HepG2 (cell line): ENCODE measurements around the gene GRK3. TPM values are rescaled to one million over a fixed set of nuclear protein-coding genes. Genes with fewer than 3 reads are reported as not detected.

ENCODE experiments used
- ATAC-seq: fragments of 200-7000 bp; cut with Tn5 transposase; 3 replicates; pipeline ENCODE4 v1.9.1; 2020; ENCODE audit warnings: mild to moderate bottlenecking, moderate library complexity
- BruUV-seq: library from RNA; stranded (reverse); fragments of 400-500 nt; replicated peaks from 2 replicates; lab custom pipeline; 2021; lab: Mats Ljungman, UMichigan
- CTCF ChIA-PET: fragments of 300-600 bp; formaldehyde crosslinking; extraction: SDS; loops from one replicate; lab custom pipeline; 2021; ENCODE audit warnings: low total read pairs, inconsistent platforms, low intra/inter-chr PET ratio; lab: Yijun Ruan, JAX
- POLR2A ChIA-PET: fragments of 350-600 bp; sonication (Branson Sonifier 250); formaldehyde crosslinking; loops from one replicate; lab custom pipeline; 2020; ENCODE audit warnings: antibody characterized with exemption, inconsistent platforms; lab: Yijun Ruan, JAX
- DNase-seq: peaks from one replicate; pipeline ENCODE4 v3.0.0-alpha.2; 2015; ENCODE audit warnings: low spot score
- FAIRE-seq: peaks from 3 replicates; lab custom pipeline; 2011; peaks lifted over from hg19 to GRCh38; lab: Jason Lieb, UNC
- H2AFZ ChIP-seq: one replicate; pipeline ENCODE4 v1.6.1; 2011; ENCODE audit warnings: low read length, inconsistent platforms
- H3K27ac ChIP-seq: fragments of 300-600 bp; 3 replicates; pipeline ENCODE4 v1.8.0; 2011; ENCODE audit warnings: mixed run types, mild to moderate bottlenecking, mixed read lengths, low read length, inconsistent platforms; ENCODE audit not compliant: insufficient read depth; ENCODE audit errors: extremely low read length
- H3K27me3 ChIP-seq, 2 experiments: fragments of 200-600 bp in 1 of 2; 2 replicates in 1 of 2; 3 replicates in 1 of 2; pipeline versions ENCODE4 v1.6.0 to v1.8.0; 2011; ENCODE audit warnings: low read length in 2 of 2, mild to moderate bottlenecking in 2 of 2, moderate library complexity in 2 of 2, inconsistent platforms in 1 of 2; ENCODE audit not compliant: insufficient read depth in 2 of 2, control insufficient read depth in 1 of 2
- H3K36me3 ChIP-seq, 2 experiments: fragments of 200-600 bp in 1 of 2; replicated peaks in 1 of 2; 2 replicates in 1 of 2; 3 replicates in 1 of 2; pipeline versions ENCODE4 v1.5.1 to v1.8.0; 2011; ENCODE audit warnings: low read length in 2 of 2, inconsistent platforms in 1 of 2; ENCODE audit not compliant: insufficient read depth in 2 of 2, control insufficient read depth in 1 of 2
- H3K4me1 ChIP-seq: 2 replicates; pipeline ENCODE4 v1.5.1; 2012; ENCODE audit warnings: low read length, inconsistent platforms; ENCODE audit not compliant: insufficient read depth
- H3K4me2 ChIP-seq: 2 replicates; pipeline ENCODE4 v1.6.0; 2011; ENCODE audit warnings: low read depth, low read length, inconsistent platforms
- H3K4me3 ChIP-seq, 3 experiments: fragments of 200-600 bp in 1 of 3; sonication (generic), shearing (Covaris generic) in 1 of 3; replicated peaks in 1 of 3; 2 replicates each; pipeline ENCODE4 v1.5.1; 2011 to 2016; ENCODE audit warnings: low read length in 3 of 3, inconsistent platforms in 2 of 3, low read depth in 2 of 3, mild to moderate bottlenecking in 2 of 3, control low read depth in 1 of 3, mixed read lengths in 1 of 3; ENCODE audit not compliant: insufficient read depth in 1 of 3
- H3K79me2 ChIP-seq: one replicate; pipeline ENCODE4 v1.6.1; 2011; ENCODE audit warnings: low read length, inconsistent platforms; ENCODE audit not compliant: insufficient read depth
- H3K9ac ChIP-seq: 2 replicates; pipeline ENCODE4 v1.6.0; 2011; ENCODE audit warnings: mild to moderate bottlenecking, low read depth, low read length, inconsistent platforms; ENCODE audit not compliant: insufficient read depth
- H3K9me3 ChIP-seq: 2 replicates; pipeline ENCODE4 v1.5.1; 2012; ENCODE audit warnings: mild to moderate bottlenecking, low read length
- H4K20me1 ChIP-seq: 2 replicates; pipeline ENCODE4 v1.6.0; 2011; ENCODE audit warnings: inconsistent platforms, mild to moderate bottlenecking, low read length, moderate library complexity; ENCODE audit not compliant: insufficient read depth
- ARNTL ChIP-seq: sonication (generic); formaldehyde crosslinking; IDR thresholded peaks from 2 replicates; pipeline ENCODE4 v1.4.0; 2020; ENCODE audit warnings: mild to moderate bottlenecking, missing genetic modification reagents
- SP4 ChIP-seq: sonication (generic); formaldehyde crosslinking; IDR thresholded peaks from 2 replicates; pipeline ENCODE4 v1.8.1; 2023; ENCODE audit warnings: mild to moderate bottlenecking, missing genetic modification reagents
- ZBTB7A ChIP-seq: sonication (generic); formaldehyde crosslinking; IDR thresholded peaks from 2 replicates; pipeline ENCODE4 v1.8.0; 2022; ENCODE audit warnings: mild to moderate bottlenecking, missing genetic modification reagents
- ZKSCAN5 ChIP-seq: sonication (generic); formaldehyde crosslinking; IDR thresholded peaks from 2 replicates; pipeline ENCODE4 v1.5.1; 2020; ENCODE audit warnings: mild to moderate bottlenecking, missing genetic modification reagents
- WGBS: methylation state at CpG from one replicate; pipeline ENCODE4 v1.1.6; 2017; ENCODE audit warnings: low lambda C conversion rate; 5-methylcytosine and 5-hydroxymethylcytosine counted together
- in situ Hi-C: cut with HindIII; loops from 2 replicates; pipeline ENCODE4 v1.10.0; 2017; ENCODE audit warnings: low pct_unique_long_range_greater_than_20kb; ENCODE audit not compliant: extremely low pct_ligation_motif_present
- intact Hi-C: fragments of 100-400 bp; cut with micrococcal nuclease; formaldehyde crosslinking; loops from one replicate; pipeline ENCODE4 v1.10.0; 2022; ENCODE audit not compliant: unreplicated experiment
- polyA plus RNA-seq, 8 experiments: library from polyadenylated mRNA; depleted of rRNA in 3 of 8; stranded (reverse) in 7 of 8; unstranded in 1 of 8; fragments of >200 nt; fragmentation: Illumina TruSeq in 4 of 8; extraction: Trizol in 4 of 8; gene quantifications; 2 replicates each; pipeline versions ENCODE4 v1.2.1 to v1.2.3, GENCODE V29; 2011 to 2016; ENCODE audit warnings: low read depth in 4 of 8, missing spikeins in 1 of 8, mixed read lengths in 1 of 8; ENCODE audit not compliant: insufficient read depth in 1 of 8
- total RNA-seq, 5 experiments: library from RNA; depleted of rRNA; stranded (reverse); fragments of >200 nt; fragmentation: Illumina TruSeq; extraction: Trizol; gene quantifications; 2 replicates each; pipeline ENCODE4 v1.2.3, GENCODE V29; 2016; ENCODE audit warnings: low read depth in 1 of 5
- TF ChIP-seq, protein P1 (sequence below): sonication (generic); formaldehyde crosslinking; IDR thresholded peaks from 2 replicates; pipeline ENCODE4 v1.5.0; 2020; ENCODE audit warnings: missing genetic modification reagents, mild to moderate bottlenecking, borderline replicate concordance
- TF ChIP-seq, protein P2 (sequence below): sonication (generic); formaldehyde crosslinking; IDR thresholded peaks from 2 replicates; pipeline ENCODE4 v1.4.0; 2020; ENCODE audit warnings: missing genetic modification reagents
- TF ChIP-seq, protein P3 (sequence below): sonication (generic); formaldehyde crosslinking; IDR thresholded peaks from 2 replicates; pipeline ENCODE4 v1.4.0; 2020; ENCODE audit warnings: mild to moderate bottlenecking, missing genetic modification reagents

GRK3 gene
- total and polyA plus RNA-seq, 2 of the 13 experiments (the other 11 are each of a cell fraction or from before 2014, with no cell fraction given) = 8.5 to 16.7 TPM

DNA sequence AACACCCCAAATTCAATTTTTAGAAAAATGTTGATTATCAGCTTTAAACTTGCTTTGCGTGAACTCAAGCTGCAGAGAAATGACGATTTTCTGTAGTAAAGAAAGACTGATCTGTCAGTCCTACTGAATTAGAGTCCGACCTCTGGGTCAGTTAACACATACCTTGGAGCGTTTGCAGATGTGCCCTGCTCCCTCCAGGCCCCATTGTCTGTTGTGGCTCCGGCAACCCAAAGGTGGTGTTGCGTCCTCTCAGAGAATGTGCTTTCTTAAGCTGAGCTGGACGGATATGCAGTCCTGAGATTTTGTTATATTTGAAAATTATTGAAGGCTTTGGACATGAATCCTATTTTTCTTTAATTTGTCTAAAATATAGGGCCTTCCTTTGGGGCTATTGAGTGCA, 146.0 kb downstream of the GRK3 start:
- ChIA-PET POLR2A (no interaction called here), CTCF (no interaction called here)
- ATAC-seq = no peak
- no TSS peak for BruUV-seq
- Histone ChIP-seq H3K9me3 (no peaks in the 10 kb centered on the region), H3K4me3 (no peak overlapping the region), H3K9ac (no peak overlapping the region), H2AFZ (no peak overlapping the region), H4K20me1 (no peaks in the 10 kb centered on the region), H3K27me3 (no peaks in the 10 kb centered on the region), H3K36me3 (peaks cover 7 to 19% of the 10 kb centered on the region in 2 experiments; a peak in 2 of 5 replicates), H3K4me2 (no peak overlapping the region), H3K27ac (no peak overlapping the region), H3K79me2 (no peaks in the 10 kb centered on the region), H3K4me1 (no peaks in the 10 kb centered on the region)
- no peak for DNase-seq
- TF ChIP-seq, protein P1, sequence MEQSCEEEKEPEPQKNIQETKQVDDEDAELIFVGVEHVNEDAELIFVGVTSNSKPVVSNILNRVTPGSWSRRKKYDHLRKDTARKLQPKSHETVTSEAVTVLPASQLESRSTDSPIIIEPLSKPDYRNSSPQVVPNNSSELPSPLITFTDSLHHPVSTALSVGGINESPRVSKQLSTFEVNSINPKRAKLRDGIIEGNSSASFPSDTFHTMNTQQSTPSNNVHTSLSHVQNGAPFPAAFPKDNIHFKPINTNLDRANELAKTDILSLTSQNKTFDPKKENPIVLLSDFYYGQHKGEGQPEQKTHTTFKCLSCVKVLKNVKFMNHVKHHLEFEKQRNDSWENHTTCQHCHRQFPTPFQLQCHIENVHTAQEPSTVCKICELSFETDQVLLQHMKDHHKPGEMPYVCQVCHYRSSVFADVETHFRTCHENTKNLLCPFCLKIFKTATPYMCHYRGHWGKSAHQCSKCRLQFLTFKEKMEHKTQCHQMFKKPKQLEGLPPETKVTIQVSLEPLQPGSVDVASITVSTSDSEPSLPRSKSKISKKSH (CRISPR knock-in tag) = no peak
- TF ChIP-seq ZKSCAN5 (CRISPR knock-in tag) (no peak), ZBTB7A (CRISPR knock-in tag) (no peak), SP4 (CRISPR knock-in tag) (no peak), ARNTL (no peak)
- TF ChIP-seq, protein P2, sequence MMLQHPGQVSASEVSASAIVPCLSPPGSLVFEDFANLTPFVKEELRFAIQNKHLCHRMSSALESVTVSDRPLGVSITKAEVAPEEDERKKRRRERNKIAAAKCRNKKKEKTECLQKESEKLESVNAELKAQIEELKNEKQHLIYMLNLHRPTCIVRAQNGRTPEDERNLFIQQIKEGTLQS (CRISPR knock-in tag) = no peak
- TF ChIP-seq, protein P3, sequence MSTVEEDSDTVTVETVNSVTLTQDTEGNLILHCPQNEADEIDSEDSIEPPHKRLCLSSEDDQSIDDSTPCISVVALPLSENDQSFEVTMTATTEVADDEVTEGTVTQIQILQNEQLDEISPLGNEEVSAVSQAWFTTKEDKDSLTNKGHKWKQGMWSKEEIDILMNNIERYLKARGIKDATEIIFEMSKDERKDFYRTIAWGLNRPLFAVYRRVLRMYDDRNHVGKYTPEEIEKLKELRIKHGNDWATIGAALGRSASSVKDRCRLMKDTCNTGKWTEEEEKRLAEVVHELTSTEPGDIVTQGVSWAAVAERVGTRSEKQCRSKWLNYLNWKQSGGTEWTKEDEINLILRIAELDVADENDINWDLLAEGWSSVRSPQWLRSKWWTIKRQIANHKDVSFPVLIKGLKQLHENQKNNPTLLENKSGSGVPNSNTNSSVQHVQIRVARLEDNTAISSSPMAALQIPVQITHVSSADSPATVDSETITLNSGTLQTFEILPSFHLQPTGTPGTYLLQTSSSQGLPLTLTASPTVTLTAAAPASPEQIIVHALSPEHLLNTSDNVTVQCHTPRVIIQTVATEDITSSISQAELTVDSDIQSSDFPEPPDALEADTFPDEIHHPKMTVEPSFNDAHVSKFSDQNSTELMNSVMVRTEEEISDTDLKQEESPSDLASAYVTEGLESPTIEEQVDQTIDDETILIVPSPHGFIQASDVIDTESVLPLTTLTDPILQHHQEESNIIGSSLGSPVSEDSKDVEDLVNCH (CRISPR knock-in tag) = no peak
- FAIRE-seq = no peak
- in situ Hi-C loops (no loop called here), intact Hi-C loops (no loop called here)
- WGBS = 95% methylated on average over 7 of the region's 7 CpGs
